OCI-LY7 (cell line): ENCODE results near the gene SRPRA. TPM values are rescaled to one million over a fixed set of nuclear protein-coding genes. Genes with fewer than 3 reads are reported as not detected.

Source experiments
- BruUV-seq: library from RNA; stranded (reverse); fragments of 400-500 nt; replicated peaks from 2 replicates; lab custom pipeline; 2021; lab: Mats Ljungman, UMichigan
- CTCF ChIA-PET: fragments of 300-600 bp; sonication (Branson Sonifier 250); formaldehyde crosslinking; loops from one replicate; lab custom pipeline; 2022; ENCODE audit warnings: antibody characterized with exemption; ENCODE audit not compliant: unreplicated experiment; lab: Charles Lee
- POLR2A ChIA-PET: fragments of 300-600 bp; sonication (Branson Sonifier 250); formaldehyde crosslinking; loops from one replicate; lab custom pipeline; 2022; ENCODE audit warnings: antibody characterized with exemption; lab: Charles Lee
- DNase-seq: peaks from one replicate; pipeline ENCODE4 v3.0.0-alpha.2; 2015; ENCODE audit warnings: low spot score
- H2AFZ ChIP-seq: fragments of 200-600 bp; sonication (generic), shearing (Covaris generic); 2 replicates; pipeline ENCODE4 v1.6.1; 2014; ENCODE audit warnings: mild to moderate bottlenecking, antibody characterized with exemption, low read length, moderate library complexity
- H3K27ac ChIP-seq: fragments of 200-600 bp; sonication (generic); 2 replicates; pipeline ENCODE4 v1.5.1; 2014; ENCODE audit warnings: mixed run types, low read depth, mild to moderate bottlenecking, moderate library complexity, low read length, inconsistent platforms; ENCODE audit not compliant: poor library complexity, severe bottlenecking
- H3K36me3 ChIP-seq: fragments of 200-600 bp; sonication (generic); 2 replicates; pipeline ENCODE4 v1.6.1; 2014; ENCODE audit warnings: mild to moderate bottlenecking, antibody characterized with exemption, low read length, moderate library complexity, mixed read lengths; ENCODE audit not compliant: insufficient read depth
- H3K4me1 ChIP-seq: fragments of 200-600 bp; sonication (generic); 2 replicates; pipeline ENCODE4 v1.5.1; 2014; ENCODE audit warnings: mild to moderate bottlenecking, low read length; ENCODE audit not compliant: insufficient read depth, poor library complexity, severe bottlenecking
- H3K4me2 ChIP-seq: fragments of 200-600 bp; sonication (generic); 2 replicates; pipeline ENCODE4 v1.6.1; 2014; ENCODE audit warnings: mild to moderate bottlenecking, low read length
- H3K4me3 ChIP-seq: fragments of 200-600 bp; sonication (generic); 2 replicates; pipeline ENCODE4 v1.5.1; 2014; ENCODE audit warnings: mild to moderate bottlenecking, low read depth, low read length; ENCODE audit not compliant: poor library complexity, severe bottlenecking
- H3K79me2 ChIP-seq: fragments of 200-600 bp; sonication (generic); 2 replicates; pipeline ENCODE4 v1.6.1; 2016; ENCODE audit warnings: low read depth, mild to moderate bottlenecking, low read length, moderate library complexity, mixed read lengths; ENCODE audit not compliant: insufficient read depth
- H3K9me2 ChIP-seq: fragments of 200-600 bp; sonication (generic); 2 replicates; pipeline ENCODE4 v1.6.1; 2016; ENCODE audit warnings: mild to moderate bottlenecking, low read length, mixed read lengths; ENCODE audit not compliant: insufficient read depth
- H3K9me3 ChIP-seq: fragments of 200-600 bp; sonication (generic); 2 replicates; pipeline ENCODE4 v1.6.1; 2014; ENCODE audit warnings: mild to moderate bottlenecking, mixed run types, low read length, mixed read lengths
- H4K20me1 ChIP-seq: fragments of 200-600 bp; sonication (generic); 2 replicates; pipeline ENCODE4 v1.6.1; 2014; ENCODE audit warnings: mild to moderate bottlenecking, antibody characterized with exemption, low read length, moderate library complexity, mixed read lengths; ENCODE audit not compliant: insufficient read depth
- EZH2phosphoT487 ChIP-seq: fragments of 200-600 bp; sonication (generic); IDR thresholded peaks from 2 replicates; pipeline ENCODE4 v1.6.1; 2018; ENCODE audit warnings: low read depth, borderline replicate concordance, mild to moderate bottlenecking, mixed run types, antibody characterized with exemption, low read length, moderate library complexity, mixed read lengths
- intact Hi-C: fragments of 100-400 bp; cut with micrococcal nuclease; formaldehyde crosslinking; loops from one replicate; pipeline ENCODE4 v1.10.0; 2022; ENCODE audit not compliant: unreplicated experiment
- total RNA-seq, 2 experiments: library from RNA; depleted of rRNA in 1 of 2; stranded (reverse); fragments of >200 nt in 1 of 2; shearing (Covaris generic) in 1 of 2; gene quantifications; 2 replicates each; pipeline ENCODE4 v1.2.3, GENCODE V29; 2014 to 2022
- TF ChIP-seq, protein P1 (sequence below): fragments of 200-600 bp; sonication (generic); conservative IDR thresholded peaks from 2 replicates; pipeline ENCODE4 v1.5.1; 2014; ENCODE audit warnings: mild to moderate bottlenecking, antibody characterized with exemption, low read length, moderate library complexity, mixed read lengths

The SRPRA gene
- total RNA-seq, 2 experiments from 2014 or later = 62.9 to 100 TPM

DNA sequence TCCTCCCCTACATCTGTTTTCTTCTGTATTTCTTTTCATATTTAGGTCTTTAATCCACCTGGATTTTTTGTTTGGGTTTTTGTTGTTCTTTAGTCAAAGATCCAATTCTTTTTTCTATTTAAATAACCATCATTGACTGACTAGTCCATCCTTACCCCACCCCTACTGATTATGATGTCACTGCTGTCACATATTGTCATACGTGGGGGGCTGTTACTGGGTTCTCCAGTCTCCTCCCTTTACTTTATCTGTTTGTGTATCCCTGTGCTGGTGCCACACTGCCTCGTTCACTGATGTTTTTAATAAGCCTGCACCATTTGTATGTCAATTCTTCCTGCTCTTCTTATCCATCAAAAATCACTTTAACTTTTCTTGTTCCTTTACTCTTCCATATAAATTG is 28.3 kb upstream of the SRPRA start:
- H3K4me1 ChIP-seq = no peaks in the 10 kb centered on the region
- intact Hi-C loops = no loop called here
- H3K9me3 ChIP-seq = no peaks in the 10 kb centered on the region
- H3K9me2 ChIP-seq = no peaks in the 10 kb centered on the region
- no peak overlapping the region for H3K4me2 ChIP-seq
- no peaks in the 10 kb centered on the region for H3K79me2 ChIP-seq
- H4K20me1 ChIP-seq = no peaks in the 10 kb centered on the region
- no peak for DNase-seq
- BruUV-seq = no TSS peak
- POLR2A ChIA-PET = interaction anchor here (0.7 kb wide), 1 partner anchor 48 kb away, joined by 4 read pairs; no protein-coding TSS in a partner anchor
- peaks cover 65% of the 10 kb centered on the region for H3K36me3 ChIP-seq
- H2AFZ ChIP-seq = no peak overlapping the region
- CTCF ChIA-PET = no interaction called here
- no peak overlapping the region for H3K4me3 ChIP-seq
- no peak overlapping the region for H3K27ac ChIP-seq
- TF ChIP-seq, protein P1, sequence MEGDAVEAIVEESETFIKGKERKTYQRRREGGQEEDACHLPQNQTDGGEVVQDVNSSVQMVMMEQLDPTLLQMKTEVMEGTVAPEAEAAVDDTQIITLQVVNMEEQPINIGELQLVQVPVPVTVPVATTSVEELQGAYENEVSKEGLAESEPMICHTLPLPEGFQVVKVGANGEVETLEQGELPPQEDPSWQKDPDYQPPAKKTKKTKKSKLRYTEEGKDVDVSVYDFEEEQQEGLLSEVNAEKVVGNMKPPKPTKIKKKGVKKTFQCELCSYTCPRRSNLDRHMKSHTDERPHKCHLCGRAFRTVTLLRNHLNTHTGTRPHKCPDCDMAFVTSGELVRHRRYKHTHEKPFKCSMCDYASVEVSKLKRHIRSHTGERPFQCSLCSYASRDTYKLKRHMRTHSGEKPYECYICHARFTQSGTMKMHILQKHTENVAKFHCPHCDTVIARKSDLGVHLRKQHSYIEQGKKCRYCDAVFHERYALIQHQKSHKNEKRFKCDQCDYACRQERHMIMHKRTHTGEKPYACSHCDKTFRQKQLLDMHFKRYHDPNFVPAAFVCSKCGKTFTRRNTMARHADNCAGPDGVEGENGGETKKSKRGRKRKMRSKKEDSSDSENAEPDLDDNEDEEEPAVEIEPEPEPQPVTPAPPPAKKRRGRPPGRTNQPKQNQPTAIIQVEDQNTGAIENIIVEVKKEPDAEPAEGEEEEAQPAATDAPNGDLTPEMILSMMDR = no peak
- no peak for TF ChIP-seq EZH2phosphoT487

- Histone ChIP-seq H4K20me1 (no peaks in the 10 kb centered on the region), H3K4me1 (no peaks in the 10 kb centered on the region), H3K9me2 (no peaks in the 10 kb centered on the region), H2AFZ (no peak overlapping the region), H3K79me2 (no peaks in the 10 kb centered on the region), H3K36me3 (peaks cover 40% of the 10 kb centered on the region), H3K4me2 (no peak overlapping the region), H3K9me3 (no peaks in the 10 kb centered on the region), H3K4me3 (no peak overlapping the region), H3K27ac (no peak overlapping the region)
- intact Hi-C loops = no loop called here
- no peak for DNase-seq
- BruUV-seq = no TSS peak
- TF ChIP-seq EZH2phosphoT487 = no peak
- TF ChIP-seq, protein P1 = no peak
- ChIA-PET POLR2A (no interaction called here), CTCF (no interaction called here)
Observed at GRCh38 chr11:126293726-126294125, 25.0 kb upstream of the SRPRA start.

DNA sequence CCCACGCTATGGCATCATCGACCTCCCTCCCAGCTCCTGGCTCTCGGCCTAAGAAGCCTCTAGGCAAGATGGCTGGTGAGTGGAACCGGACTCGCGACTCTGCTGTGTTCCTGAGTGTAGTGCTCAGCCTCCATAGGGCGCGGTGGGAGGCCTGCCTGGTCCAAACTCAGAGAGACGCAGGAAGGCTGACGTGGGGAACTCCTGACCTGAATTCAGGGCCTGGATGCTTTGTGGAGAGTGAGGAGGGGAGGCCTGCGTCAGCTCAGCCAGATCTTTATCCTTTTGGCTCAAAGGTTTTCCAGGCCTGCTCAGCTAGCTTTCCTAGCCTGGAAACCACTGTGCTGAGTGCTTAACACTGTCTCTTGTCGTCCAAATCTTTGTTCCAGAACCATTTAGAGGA is 22.2 kb upstream of the SRPRA start:
- peaks cover 29% of the 10 kb centered on the region for H3K36me3 ChIP-seq
- H3K9me2 ChIP-seq = no peaks in the 10 kb centered on the region
- H4K20me1 ChIP-seq = no peaks in the 10 kb centered on the region
- no peaks in the 10 kb centered on the region for H3K79me2 ChIP-seq
- ChIA-PET CTCF (interaction anchor here (0.9 kb wide), 1 partner anchor 9 kb away, joined by 3 read pairs; no protein-coding TSS in a partner anchor), POLR2A (no interaction called here)
- H3K4me1 ChIP-seq = no peaks in the 10 kb centered on the region
- H3K4me3 ChIP-seq = no peak overlapping the region
- no peak overlapping the region for H2AFZ ChIP-seq
- intact Hi-C loops = no loop called here
- H3K4me2 ChIP-seq = no peak overlapping the region
- DNase-seq = no peak
- no peak overlapping the region for H3K27ac ChIP-seq
- no peak for TF ChIP-seq EZH2phosphoT487
- TF ChIP-seq, protein P1 = no peak
- BruUV-seq = no TSS peak
- no peaks in the 10 kb centered on the region for H3K9me3 ChIP-seq
